Heart left ventricle (tissue), 11 donors: Measurements from ENCODE around the gene MEOX1. TPM values are rescaled to one million over a fixed set of nuclear protein-coding genes. Genes with fewer than 3 reads are reported as not detected.

ENCODE experiments used
- polyA plus RNA-seq, 2 donors: library from polyadenylated mRNA; stranded (reverse); fragments of 200-250 nt; gene quantifications; one replicate each; pipeline ENCODE4 v1.2.3, GENCODE V29; 2013
- total RNA-seq, 9 donors: library from RNA; depleted of rRNA in 2 of 9; stranded (reverse); fragments of >200 nt in 2 of 9; fragmentation: NEBNext Ultra II Directional in 3 of 9; extraction: Animal tissue kit (Norgen Biotek cat#: 25700) in 3 of 9; gene quantifications; one replicate each; pipeline versions ENCODE4 v1.1.0 to v1.2.4, GENCODE V29; 2016 to 2023
- donor health status: ischemic (EF 13 %, LVEDD 7.1; RV severe dilation, severe dysfunction).
- donor health status: healthy with polysubstance abuse.
- donor health status: DM: no; HTN: yes; CAD: no.
- donor health status: DM: no; HTN: no; CAD: no.
- donor health status: ischemic (EF 25% LVEDD 5.7; RV mildly dilated, moderate dysfunction).
- donor health status: healthy.
- donor health status: DM: yes; HTN: yes; CAD: no.
- donor health status: PGD.
- donor health status: nonischemic (EF 23%, LVEDD 6.1; RV moderate dilation, normal function).

MEOX1 gene
- total and polyA plus RNA-seq, 11 donors, result 9.7 to 24.0 (median 16.1) TPM

Other genes with a start within 250 kb of the MEOX1 start
- 10 to 100 TPM; 22.7 to 41.0 (median 28.1) TPM for gene DHX8, start 177.9 kb downstream of the MEOX1 start, total RNA-seq
- 10 to 100 TPM; 13.4 to 30.7 TPM for gene DHX8, start 177.9 kb downstream of the MEOX1 start, polyA plus RNA-seq
- gene ETV4, start 115.6 kb downstream of the MEOX1 start, total RNA-seq, result 1 to 10 TPM in 2 of 9 donors, under 1 TPM in 7; 0.30 to 1.5 (median 0.74) TPM
- 1 to 10 TPM in 1 of 2 donors, under 1 TPM in 1; 0.46 to 1.7 TPM for gene ETV4, start 115.6 kb downstream of the MEOX1 start, polyA plus RNA-seq
- gene SOST, start 96.9 kb upstream of the MEOX1 start, total RNA-seq, result not detected
- gene SOST, start 96.9 kb upstream of the MEOX1 start, polyA plus RNA-seq, result not detected
- gene DUSP3, start 117.1 kb upstream of the MEOX1 start, total RNA-seq, result 100 to 1,000 TPM; 210 to 363 (median 267) TPM
- gene DUSP3, start 117.1 kb upstream of the MEOX1 start, polyA plus RNA-seq, result 100 to 1,000 TPM; 208 to 312 TPM
- gene CFAP97D1, start 118.5 kb upstream of the MEOX1 start, total RNA-seq, result under 1 TPM in 2 of 9 donors, not detected in 7; 0.05 to 0.45 TPM
- gene CFAP97D1, start 118.5 kb upstream of the MEOX1 start, polyA plus RNA-seq, result not detected
- 10 to 100 TPM; 13.8 to 70.2 (median 25.3) TPM for gene MPP3, start 171.2 kb upstream of the MEOX1 start, total RNA-seq
- gene MPP3, start 171.2 kb upstream of the MEOX1 start, polyA plus RNA-seq, result 10 to 100 TPM; 40.0 to 45.4 TPM
- 10 to 100 TPM in 7 of 9 donors, 1 to 10 TPM in 2; 7.3 to 85.8 (median 19.9) TPM for gene CD300LG, start 185.3 kb upstream of the MEOX1 start, total RNA-seq
- 10 to 100 TPM; 15.5 to 37.2 TPM for gene CD300LG, start 185.3 kb upstream of the MEOX1 start, polyA plus RNA-seq
- 10 to 100 TPM; 10.4 to 22.3 (median 15.4) TPM for gene MPP2, start 245.6 kb upstream of the MEOX1 start, total RNA-seq
- gene MPP2, start 245.6 kb upstream of the MEOX1 start, polyA plus RNA-seq, result 10 to 100 TPM in 1 of 2 donors, 1 to 10 TPM in 1; 6.7 to 12.8 TPM